ENCODE data around the gene VIL1. TPM values are rescaled to one million over a fixed set of nuclear protein-coding genes. Genes with fewer than 3 reads are reported as not detected.

VIL1 gene
- total and polyA plus RNA-seq, 2 of the 13 experiments (the other 11 are each of a cell fraction or from before 2014, with no cell fraction given), result 287 to 301 TPM

DNA sequence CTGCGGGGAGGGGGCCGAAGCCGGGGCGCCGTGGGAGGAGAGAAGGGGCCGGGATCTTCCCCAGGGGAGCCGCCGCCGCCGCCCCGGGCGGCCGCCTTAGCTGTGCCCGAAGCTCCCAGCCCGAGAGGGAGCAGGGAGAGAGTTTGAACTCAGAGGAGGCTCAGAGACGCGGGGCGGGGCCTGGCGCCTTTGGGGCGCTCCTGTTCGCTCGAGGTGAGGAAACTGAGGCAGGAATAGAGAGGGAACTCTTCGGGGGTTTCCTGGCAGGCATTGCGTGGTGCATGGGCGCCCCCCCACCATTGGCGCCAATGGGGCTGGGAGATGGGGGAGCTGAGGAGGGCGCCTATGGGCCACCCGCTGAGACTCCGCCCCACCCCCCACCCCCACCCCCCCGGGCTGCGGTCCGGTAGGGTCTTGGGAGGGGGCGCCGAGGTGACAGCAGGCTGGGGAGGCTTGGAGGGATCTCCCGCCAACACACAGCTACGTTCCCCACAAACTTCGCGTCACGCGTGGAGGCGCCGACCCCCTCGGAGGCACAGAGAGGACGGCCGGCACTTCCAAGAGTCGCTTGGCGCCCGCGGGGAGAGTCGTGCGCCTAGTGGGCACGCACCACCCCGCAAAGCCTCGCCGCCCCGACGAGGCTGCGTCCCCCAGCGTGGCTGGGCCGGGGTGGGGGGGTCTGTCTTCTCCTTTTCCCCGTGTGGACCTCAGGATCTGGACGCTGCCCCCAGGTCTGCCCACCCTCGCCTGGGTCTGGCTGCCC, 18.6 kb upstream of the VIL1 start (continued):
- TF ChIP-seq, protein P1, sequence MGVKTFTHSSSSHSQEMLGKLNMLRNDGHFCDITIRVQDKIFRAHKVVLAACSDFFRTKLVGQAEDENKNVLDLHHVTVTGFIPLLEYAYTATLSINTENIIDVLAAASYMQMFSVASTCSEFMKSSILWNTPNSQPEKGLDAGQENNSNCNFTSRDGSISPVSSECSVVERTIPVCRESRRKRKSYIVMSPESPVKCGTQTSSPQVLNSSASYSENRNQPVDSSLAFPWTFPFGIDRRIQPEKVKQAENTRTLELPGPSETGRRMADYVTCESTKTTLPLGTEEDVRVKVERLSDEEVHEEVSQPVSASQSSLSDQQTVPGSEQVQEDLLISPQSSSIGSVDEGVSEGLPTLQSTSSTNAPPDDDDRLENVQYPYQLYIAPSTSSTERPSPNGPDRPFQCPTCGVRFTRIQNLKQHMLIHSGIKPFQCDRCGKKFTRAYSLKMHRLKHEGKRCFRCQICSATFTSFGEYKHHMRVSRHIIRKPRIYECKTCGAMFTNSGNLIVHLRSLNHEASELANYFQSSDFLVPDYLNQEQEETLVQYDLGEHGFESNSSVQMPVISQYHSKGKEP (CRISPR knock-in tag; IDR thresholded peaks at IDR 0.05), result no peak
- TF ChIP-seq, protein P2, sequence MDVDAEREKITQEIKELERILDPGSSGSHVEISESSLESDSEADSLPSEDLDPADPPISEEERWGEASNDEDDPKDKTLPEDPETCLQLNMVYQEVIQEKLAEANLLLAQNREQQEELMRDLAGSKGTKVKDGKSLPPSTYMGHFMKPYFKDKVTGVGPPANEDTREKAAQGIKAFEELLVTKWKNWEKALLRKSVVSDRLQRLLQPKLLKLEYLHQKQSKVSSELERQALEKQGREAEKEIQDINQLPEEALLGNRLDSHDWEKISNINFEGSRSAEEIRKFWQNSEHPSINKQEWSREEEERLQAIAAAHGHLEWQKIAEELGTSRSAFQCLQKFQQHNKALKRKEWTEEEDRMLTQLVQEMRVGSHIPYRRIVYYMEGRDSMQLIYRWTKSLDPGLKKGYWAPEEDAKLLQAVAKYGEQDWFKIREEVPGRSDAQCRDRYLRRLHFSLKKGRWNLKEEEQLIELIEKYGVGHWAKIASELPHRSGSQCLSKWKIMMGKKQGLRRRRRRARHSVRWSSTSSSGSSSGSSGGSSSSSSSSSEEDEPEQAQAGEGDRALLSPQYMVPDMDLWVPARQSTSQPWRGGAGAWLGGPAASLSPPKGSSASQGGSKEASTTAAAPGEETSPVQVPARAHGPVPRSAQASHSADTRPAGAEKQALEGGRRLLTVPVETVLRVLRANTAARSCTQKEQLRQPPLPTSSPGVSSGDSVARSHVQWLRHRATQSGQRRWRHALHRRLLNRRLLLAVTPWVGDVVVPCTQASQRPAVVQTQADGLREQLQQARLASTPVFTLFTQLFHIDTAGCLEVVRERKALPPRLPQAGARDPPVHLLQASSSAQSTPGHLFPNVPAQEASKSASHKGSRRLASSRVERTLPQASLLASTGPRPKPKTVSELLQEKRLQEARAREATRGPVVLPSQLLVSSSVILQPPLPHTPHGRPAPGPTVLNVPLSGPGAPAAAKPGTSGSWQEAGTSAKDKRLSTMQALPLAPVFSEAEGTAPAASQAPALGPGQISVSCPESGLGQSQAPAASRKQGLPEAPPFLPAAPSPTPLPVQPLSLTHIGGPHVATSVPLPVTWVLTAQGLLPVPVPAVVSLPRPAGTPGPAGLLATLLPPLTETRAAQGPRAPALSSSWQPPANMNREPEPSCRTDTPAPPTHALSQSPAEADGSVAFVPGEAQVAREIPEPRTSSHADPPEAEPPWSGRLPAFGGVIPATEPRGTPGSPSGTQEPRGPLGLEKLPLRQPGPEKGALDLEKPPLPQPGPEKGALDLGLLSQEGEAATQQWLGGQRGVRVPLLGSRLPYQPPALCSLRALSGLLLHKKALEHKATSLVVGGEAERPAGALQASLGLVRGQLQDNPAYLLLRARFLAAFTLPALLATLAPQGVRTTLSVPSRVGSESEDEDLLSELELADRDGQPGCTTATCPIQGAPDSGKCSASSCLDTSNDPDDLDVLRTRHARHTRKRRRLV (CRISPR knock-in tag; IDR thresholded peaks at IDR 0.05), result peak; percentile 95
- TF ChIP-seq, protein P3, sequence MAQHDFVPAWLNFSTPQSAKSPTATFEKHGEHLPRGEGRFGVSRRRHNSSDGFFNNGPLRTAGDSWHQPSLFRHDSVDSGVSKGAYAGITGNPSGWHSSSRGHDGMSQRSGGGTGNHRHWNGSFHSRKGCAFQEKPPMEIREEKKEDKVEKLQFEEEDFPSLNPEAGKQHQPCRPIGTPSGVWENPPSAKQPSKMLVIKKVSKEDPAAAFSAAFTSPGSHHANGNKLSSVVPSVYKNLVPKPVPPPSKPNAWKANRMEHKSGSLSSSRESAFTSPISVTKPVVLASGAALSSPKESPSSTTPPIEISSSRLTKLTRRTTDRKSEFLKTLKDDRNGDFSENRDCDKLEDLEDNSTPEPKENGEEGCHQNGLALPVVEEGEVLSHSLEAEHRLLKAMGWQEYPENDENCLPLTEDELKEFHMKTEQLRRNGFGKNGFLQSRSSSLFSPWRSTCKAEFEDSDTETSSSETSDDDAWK (CRISPR knock-in tag; IDR thresholded peaks at IDR 0.05), result no peak
- TF ChIP-seq NCOA2 (CRISPR knock-in tag; IDR thresholded peaks at IDR 0.05) (no peak), TBP (CRISPR knock-in tag; IDR thresholded peaks at IDR 0.05) (no peak), CBX2 (IDR thresholded peaks at IDR 0.05; ENCODE audit: low read depth, low read length) (no peak), CBX2 (CRISPR knock-in tag; IDR thresholded peaks at IDR 0.05; ENCODE audit: low read depth) (no peak), ZNF850 (CRISPR knock-in tag; conservative IDR thresholded peaks at IDR 0.05) (peak; percentile 62; the same call in 1 of the 2 replicates), NFIC (IDR thresholded peaks at IDR 0.05; ENCODE audit: low read length) (no peak), TMF1 (CRISPR knock-in tag; IDR thresholded peaks at IDR 0.05; ENCODE audit: low read depth) (peak; percentile 32; the same call in 1 of the 2 replicates), ELF4 (CRISPR knock-in tag; IDR thresholded peaks at IDR 0.05; ENCODE audit: borderline replicate concordance) (peak; percentile 73; the same call in 1 of the 2 replicates), BRD4 (CRISPR knock-in tag; IDR thresholded peaks at IDR 0.05) (0 out of 2 replicates have a peak, but pooled peaks have one; percentile 49)
- TF ChIP-seq, protein P4, sequence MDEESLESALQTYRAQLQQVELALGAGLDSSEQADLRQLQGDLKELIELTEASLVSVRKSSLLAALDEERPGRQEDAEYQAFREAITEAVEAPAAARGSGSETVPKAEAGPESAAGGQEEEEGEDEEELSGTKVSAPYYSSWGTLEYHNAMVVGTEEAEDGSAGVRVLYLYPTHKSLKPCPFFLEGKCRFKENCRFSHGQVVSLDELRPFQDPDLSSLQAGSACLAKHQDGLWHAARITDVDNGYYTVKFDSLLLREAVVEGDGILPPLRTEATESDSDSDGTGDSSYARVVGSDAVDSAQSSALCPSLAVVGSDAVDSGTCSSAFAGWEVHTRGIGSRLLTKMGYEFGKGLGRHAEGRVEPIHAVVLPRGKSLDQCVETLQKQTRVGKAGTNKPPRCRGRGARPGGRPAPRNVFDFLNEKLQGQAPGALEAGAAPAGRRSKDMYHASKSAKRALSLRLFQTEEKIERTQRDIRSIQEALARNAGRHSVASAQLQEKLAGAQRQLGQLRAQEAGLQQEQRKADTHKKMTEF (CRISPR knock-in tag; IDR thresholded peaks at IDR 0.05), result peak; percentile 77; the same call in 1 of the 2 replicates
- TF ChIP-seq, protein P5, sequence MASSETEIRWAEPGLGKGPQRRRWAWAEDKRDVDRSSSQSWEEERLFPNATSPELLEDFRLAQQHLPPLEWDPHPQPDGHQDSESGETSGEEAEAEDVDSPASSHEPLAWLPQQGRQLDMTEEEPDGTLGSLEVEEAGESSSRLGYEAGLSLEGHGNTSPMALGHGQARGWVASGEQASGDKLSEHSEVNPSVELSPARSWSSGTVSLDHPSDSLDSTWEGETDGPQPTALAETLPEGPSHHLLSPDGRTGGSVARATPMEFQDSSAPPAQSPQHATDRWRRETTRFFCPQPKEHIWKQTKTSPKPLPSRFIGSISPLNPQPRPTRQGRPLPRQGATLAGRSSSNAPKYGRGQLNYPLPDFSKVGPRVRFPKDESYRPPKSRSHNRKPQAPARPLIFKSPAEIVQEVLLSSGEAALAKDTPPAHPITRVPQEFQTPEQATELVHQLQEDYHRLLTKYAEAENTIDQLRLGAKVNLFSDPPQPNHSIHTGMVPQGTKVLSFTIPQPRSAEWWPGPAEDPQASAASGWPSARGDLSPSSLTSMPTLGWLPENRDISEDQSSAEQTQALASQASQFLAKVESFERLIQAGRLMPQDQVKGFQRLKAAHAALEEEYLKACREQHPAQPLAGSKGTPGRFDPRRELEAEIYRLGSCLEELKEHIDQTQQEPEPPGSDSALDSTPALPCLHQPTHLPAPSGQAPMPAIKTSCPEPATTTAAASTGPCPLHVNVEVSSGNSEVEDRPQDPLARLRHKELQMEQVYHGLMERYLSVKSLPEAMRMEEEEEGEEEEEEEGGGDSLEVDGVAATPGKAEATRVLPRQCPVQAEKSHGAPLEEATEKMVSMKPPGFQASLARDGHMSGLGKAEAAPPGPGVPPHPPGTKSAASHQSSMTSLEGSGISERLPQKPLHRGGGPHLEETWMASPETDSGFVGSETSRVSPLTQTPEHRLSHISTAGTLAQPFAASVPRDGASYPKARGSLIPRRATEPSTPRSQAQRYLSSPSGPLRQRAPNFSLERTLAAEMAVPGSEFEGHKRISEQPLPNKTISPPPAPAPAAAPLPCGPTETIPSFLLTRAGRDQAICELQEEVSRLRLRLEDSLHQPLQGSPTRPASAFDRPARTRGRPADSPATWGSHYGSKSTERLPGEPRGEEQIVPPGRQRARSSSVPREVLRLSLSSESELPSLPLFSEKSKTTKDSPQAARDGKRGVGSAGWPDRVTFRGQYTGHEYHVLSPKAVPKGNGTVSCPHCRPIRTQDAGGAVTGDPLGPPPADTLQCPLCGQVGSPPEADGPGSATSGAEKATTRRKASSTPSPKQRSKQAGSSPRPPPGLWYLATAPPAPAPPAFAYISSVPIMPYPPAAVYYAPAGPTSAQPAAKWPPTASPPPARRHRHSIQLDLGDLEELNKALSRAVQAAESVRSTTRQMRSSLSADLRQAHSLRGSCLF (CRISPR knock-in tag; IDR thresholded peaks at IDR 0.05; ENCODE audit: borderline replicate concordance), result no peak

All from HepG2 (cell line).